HuH-7.5 (cell line): Measurements from ENCODE around the gene PNRC2.

Experiments used
- DNase-seq: peaks from one replicate; pipeline ENCODE4 v3.0.0; 2011; ENCODE audit warnings: low spot score

Gene PNRC2, protein sequence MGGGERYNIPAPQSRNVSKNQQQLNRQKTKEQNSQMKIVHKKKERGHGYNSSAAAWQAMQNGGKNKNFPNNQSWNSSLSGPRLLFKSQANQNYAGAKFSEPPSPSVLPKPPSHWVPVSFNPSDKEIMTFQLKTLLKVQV

DNA sequence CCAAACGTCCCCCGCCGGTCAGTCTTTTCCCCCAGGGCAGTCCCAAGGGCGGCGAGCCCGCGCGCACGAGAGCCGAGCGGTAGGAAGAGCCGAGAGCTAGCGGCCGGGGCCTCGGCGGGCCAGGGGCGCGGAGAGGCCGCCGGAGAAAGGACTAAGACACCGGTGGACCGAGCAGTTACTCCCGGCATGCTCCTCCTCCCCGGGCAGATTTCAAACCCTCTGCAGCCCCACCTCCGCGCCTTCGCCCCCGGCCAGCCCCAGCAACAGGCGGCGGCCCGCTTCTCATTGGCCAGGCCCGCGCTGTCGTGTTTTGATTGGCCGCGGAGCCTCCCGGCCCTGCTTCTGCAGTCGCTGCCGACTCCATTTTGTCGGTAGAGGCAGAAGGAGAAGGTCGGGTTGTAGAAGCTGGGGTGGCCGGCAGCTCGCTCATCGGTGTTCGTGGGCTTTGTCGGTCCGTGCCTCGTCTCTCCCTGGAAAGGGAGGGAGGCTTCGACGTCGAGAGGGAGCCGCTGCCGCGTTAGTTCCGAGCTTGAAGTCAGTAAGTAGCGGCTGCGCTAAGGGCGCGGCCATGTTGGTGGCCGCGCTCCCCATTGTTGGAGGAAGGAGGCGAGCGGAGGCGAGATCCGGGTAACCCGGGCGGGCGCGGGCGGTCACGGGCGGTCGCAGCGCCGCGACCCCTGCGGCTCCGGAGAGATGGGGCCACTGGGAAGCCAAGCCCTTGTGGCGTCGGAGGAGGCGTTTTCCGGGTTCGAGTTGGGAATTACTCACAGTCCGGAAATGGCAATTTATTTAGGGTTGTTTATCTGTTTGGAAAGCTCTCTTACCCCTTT lies at the start of gene PNRC2:
TSS of gene PNRC2 (plus strand) at position 368 of the 830 bp plus-strand sequence. CDS start 1,630 bp downstream, outside the sequence.
- peak; percentile 93 for DNase-seq

DNA sequence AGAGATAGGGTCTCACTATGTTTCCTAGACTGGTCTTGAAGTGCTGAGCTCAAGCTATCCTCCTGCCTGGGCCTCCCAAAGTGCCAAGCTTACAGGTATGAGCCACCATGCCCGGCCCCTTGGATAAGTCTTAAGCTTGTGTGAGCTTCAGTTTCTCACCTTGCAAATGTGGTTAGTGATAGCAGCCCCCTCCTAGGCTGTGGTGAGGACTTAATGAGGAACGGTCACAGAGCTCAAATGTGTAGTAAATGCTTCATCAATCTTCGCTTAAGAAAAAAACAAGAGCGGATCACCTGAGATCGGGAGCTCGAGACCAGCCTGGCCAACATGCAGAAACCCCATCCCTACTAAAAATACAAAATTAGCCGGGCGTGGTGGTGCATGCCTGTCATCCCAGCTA lies 49.5 kb upstream of the PNRC2 start:
- no peak for DNase-seq

DNA sequence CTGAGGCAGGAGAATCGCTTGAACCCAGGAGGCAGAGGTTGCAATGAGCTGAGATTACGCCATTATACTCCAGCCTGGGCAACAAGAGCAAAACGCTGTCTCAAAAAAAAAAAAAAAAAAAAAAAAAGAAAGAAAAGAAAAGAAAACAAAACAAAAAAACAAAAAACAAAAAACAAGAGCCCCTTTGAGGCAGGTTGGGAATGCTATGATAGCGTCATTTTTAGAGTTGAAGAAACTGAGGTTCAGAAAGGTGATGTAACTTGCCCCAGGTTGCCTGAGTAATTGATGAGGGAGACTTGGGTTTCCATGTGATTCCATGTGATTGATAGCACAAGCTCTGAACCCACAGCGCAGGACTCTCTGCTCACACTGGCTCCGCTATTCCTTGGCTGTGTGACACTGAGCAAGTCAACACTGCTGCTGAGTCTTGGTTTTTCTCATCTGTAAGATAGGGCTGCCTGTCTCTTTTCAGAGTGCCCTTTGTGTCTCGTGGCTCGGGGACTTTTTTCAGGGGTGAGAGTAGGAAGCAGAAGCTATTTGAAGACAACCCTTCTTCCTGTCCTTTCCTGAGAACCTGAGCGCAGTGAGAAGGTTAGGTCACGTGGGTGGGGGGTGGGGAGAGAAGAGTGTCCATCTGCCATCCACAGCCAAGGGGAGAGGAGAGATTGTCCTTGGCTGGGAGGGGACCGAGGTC lies 48.9 kb upstream of the PNRC2 start:
- no peak for DNase-seq

DNA sequence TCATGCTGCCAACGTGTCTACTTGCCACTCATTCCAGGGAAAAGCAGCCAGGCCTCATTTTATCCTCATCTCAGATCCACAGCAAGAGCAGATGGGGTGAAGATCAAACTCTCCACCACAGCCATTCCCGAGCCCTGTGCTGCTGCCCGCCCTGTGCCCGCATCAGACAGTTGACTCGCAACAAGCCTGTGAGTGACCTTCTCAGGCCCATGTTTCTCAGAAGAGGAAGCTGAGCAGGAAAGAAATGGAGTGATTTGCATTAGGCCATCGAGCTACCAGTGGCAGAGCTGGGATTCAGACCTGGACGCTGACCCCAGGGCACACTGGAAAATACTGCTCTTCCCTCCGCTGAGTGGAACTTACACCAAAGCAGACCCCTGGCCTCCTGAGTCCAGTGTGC lies 47.7 kb upstream of the PNRC2 start:
- DNase-seq, result no peak

DNA sequence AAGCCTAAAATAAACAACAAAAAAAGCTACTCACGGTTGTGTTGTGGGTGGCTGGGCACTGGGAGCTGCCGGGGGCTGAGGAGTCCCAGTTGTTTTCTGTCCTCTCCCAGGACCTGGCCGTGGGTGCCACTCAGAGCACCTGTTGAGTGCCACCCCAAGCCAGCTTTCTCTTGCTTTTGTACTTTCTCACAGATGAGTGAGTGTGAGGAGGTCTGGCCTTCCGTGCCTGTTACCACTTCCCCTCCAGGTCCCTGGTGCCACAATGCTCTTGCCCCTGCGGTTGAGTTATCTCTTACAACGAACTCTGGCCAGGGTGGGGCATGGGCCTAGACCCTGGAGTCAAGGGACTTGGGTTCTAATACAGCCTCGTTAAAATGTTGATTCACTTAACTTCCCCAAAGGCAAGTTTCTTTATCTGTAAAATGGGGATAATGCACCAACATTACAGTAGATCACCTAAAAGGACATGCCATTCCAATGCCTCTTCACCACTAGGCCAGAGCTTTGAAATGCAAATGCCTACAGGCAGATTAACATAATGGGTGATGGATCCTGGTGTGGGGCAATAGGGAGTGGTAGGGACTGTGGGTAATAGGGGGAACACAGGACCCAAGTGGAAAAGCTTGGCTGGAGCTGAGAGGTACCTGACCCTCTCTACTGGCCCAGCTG lies 46.3 kb upstream of the PNRC2 start, which contains the start of gene CNR2:
TSS of gene CNR2 (minus strand) at position 151 of the 669 bp plus-strand sequence. CDS start 37,745 bp downstream, outside the sequence.
- DNase-seq, result no peak

DNA sequence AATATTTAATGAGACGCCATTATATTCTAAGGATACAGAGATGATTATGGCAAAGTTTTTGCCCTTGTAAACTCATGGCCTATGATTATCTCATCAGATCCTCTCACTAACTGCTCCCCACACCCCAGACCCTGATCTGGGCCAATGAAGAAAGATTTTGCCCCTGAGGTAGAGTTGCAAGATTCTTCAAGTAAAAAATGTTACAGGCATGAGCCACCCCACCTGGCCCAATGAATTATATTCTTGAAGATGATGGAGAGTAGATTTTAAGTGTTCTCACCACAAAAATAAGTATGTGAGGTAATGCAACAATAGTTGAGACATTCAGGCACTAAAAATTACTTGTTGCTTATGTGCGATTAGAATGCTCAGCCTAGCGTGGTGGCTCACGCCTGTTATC lies 44.7 kb upstream of the PNRC2 start:
- no peak for DNase-seq

DNA sequence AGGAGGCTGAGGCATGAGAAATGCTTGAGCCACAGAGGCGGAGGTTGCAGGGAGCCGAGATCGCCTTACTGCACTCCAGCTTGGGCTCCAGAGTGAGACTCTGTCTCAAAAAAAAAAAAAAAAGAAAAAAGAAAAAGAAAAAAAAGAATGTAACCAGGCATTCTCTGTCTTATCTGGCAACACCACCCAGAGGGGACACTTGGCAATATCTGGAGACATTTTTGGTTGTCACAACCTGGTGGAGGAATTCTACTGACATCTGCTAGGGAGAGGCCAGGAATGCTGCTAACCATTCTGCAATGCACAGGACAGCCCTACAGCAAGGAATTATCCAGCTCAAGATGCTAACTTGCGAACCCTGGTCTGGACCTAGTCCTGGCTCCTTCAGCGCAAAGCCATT lies 44.2 kb upstream of the PNRC2 start:
- DNase-seq, result no peak

DNA sequence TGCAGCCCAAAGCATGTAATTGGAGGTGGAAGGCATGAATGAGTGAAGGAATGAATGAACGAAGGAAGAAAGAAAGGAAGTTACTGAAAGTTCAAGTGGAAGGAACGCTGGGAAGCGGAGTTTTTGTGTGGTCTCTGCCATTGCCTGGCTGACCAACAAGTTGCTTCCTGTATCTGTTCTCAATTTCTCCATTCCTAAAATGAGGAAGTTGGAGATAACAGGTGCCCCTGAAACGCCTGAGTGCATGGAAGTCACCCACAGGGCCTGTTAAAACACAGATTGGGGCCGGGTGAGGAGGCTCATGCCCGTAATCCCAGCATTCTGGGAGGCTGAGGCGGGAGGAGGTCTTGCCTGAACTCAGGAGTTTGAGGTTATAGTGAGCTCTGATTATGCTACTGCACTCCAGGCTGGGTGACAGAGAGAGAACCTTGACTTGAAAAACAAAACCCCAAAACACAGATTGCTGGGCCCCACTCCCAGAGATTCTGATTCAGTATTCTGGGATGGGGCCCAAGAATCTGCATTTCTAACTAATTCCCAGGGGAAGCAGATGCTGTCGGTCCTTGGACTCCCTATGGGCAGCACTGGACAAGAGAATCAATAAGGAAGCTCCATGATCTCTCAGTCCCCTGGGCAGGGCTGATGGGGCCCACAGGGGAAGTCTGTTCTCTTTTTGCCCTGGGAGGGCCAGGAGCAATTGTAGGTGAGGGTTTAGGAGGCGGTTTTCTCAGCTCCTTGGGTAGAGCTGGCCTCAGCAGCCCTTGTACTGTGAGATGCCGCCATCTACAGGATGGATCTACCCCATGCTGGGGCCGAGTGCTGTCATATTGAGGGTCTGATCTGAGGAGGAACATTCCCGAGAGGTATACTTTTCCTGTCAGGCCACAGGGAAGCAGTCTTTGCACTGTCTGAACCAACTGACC lies 43.2 kb upstream of the PNRC2 start:
- DNase-seq, result peak; percentile 75

DNA sequence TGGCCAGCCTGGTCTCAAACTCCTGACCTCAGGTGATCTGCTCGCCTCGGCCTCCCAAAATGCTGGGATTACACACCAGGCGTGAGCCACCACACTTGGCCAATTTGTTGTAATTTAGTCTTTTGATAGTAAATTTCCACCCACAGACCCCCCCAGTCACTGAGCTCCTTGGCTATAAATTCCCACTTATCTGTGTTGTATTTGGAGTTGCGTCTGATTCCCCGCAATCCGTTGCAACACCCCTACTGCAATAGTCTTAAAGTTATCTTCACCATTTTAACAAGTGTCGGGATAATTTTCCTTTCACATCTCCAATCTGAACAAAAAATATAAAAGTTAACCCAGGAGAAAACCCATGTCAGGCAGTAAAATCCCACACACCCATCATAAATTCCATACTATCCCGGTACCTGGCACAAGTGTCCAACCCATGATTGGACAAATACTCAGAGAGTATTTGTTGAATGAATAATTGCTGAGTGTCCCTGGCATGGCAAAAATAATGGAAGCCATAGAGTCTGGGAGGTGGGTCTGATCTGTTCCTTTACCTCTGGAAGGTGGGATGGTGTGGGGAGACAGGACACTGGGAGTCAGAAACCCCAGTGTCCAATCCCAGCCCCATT lies 37.2 kb upstream of the PNRC2 start:
- DNase-seq, result no peak

DNA sequence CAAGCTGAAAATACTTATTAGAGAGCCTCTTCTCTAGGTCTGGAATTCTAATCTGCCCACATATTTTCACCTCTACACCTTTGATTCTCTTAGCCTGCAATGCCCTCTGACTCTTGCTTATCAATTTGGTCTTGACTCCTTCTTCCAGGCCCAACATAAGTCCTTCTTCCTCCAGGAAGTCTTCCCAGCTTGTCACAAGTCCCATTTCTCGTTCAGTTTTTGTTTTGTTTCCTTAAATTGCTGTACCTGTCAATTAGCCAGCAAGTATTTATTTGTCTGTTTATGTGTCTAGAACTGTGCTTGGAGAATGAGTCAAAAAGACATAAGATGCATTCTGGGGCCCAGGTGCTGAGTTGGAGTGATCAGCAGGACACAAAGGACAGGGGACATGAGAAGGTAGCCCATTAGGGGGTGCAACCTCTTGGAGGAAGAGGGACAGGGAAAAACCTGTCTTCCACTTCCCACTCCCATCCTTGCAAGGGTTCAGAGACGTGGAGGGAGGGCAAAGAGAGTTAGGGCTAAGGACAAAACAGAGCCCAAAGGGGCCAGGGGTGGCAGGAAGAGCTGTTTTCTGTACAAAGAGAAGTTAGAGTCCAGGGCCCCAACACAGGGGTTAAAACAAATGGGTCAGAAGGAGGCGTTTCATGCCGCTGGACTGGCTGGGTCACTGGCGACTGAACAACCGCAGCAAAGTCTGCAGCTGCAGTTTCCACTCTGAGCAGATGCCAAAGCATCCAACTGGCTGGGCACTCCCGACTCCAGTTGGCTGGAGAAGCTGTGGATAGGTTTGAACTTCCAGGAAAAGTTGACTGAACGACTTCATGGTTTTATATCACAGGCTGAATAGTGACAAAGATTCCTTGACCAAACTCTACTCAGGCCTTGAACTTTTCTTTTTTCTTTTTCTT lies 35.8 kb upstream of the PNRC2 start:
- DNase-seq, result no peak

DNA sequence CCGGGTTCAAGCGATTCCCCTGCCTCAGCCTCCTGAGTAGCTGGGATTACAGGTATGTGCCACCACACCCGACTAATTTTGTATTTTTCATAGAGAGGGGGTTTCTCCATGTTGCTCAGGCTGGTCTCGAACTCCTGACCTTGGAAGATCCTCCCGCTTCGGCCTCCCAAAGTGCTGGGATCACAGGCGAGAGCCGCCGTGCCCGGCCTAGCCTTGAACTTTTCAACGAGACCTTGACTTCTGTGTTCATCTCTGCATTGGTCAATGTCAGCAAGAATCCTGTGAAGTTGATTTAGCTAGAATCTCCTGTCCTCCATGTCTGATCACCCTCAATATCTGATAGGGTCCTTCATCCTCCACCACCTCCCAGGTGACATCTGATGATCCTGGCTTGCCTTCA lies 35.0 kb upstream of the PNRC2 start:
- DNase-seq, result no peak

DNA sequence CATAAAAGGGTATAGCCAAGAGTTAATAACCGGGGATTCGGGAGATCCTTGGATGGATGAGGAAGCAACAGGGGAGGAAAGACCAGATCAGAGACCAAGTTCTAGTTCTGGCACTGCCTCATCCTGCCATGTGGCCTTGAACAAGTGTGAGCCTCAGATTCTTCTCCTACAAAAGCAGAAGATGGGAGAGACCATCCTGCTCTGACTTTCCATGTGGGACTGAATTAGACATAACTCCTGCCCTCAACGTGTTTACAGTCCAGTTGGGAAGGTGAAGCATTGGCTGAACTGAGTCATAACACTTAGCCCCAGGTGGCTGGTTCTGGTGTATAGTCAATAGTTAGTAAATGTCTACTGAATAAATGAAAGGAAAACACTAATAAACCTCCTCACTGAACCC lies 34.3 kb upstream of the PNRC2 start:
- no peak for DNase-seq

DNA sequence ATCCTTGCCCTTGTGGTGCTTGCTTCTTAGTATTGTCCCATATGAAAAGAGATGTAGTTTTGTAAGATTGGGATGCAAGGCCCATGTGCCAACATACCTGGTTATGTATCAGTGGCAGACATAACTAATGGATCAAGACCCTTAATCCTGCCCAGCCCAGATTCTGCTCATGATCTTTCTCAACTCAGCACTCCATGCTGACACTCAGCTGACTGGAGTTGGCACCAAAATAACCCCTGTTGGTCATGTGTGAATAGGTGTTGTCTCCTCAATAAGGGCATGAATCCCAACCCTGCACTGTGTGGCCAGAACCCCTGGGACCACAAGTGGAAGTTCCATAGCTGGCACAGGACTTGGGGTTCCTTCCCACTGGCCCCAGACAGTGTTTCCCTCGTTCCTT lies 32.5 kb upstream of the PNRC2 start:
- DNase-seq, result no peak

DNA sequence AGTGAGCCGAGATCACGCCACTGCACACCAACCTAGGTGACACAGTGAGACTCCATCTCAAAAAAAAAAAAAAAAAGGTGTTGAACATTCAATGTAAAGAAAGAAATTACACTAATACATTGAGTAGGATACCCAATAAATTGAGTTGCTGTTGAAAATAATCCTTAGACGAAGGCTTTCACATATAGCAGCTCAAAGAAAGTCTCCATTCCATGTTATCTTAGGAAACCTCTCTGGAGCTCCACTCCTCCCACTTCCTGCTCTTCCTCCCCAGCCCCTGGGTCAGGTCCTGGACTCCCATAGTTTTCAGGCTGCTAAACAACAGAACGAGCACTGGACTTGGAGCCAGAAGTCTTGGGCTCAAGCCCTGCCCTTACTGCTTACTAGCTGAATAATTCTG lies 30.8 kb upstream of the PNRC2 start:
- DNase-seq, result no peak

DNA sequence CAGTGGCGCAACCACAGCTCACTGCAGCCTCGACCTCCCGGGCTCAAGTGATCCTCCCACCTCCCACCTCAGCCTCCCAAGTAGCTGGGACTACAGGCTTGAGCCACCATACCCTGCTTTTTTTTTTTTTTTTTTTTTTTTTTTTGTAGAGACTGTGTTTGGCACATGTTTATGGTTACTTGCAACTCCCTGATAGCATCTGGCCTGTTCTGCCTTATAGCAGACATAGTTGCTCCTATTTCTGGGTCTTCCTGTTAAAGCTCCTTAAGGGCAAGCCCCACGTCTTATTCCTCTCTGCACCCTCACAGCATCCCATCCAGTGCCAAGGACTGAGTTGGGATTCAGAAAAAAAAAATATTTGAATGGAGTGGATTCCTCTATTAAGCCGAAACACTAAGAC lies 29.4 kb upstream of the PNRC2 start:
- DNase-seq, result no peak

DNA sequence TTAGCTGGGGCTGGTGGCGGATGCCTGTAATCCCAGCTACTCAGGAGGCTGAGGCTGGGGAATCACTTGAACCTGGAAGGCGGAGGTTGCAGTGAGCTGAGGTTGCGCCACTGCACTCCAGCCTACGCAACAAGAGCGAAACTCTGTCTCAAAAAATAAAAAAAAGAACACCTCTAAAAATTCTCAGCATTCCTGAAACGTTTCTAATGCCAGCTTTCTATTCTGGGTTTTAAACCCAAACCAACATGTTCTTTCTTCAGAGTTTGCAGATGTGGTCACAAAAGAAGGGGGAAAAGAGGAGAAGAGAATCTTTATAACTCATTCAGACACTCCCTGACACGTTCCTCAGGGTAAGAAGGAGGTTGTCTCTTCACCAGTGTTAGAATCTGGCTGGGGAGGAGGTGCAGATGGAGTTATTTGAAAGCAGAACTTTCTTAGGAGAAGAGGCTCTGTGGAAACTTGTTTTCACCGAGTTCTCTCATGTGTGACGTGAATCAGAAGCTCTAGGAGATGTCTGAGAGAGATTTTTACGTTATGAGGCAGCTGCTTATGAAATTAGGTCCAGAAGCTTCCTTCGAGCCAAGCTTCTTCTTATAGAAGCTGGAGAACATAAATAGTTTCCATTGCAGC lies 28.7 kb upstream of the PNRC2 start:
- no peak for DNase-seq

DNA sequence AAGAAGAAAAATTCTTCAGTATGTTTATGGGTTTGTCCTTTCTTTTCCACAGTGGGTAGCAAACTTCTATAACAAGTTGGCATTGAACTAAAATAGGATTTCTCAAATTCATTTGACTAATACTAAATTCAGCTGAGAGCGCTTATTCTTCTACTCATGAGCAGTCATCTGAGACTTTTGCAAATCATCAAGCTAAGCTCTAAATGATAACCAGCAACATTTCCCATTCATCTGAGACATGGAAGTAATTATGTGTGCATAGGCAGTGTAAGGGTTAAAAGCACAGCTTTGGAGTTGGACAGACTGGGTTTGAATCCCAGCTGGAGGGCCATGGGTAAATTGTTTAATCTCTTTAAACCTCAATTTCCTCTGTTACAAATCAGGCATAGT lies 28.1 kb upstream of the PNRC2 start:
- DNase-seq, result no peak

DNA sequence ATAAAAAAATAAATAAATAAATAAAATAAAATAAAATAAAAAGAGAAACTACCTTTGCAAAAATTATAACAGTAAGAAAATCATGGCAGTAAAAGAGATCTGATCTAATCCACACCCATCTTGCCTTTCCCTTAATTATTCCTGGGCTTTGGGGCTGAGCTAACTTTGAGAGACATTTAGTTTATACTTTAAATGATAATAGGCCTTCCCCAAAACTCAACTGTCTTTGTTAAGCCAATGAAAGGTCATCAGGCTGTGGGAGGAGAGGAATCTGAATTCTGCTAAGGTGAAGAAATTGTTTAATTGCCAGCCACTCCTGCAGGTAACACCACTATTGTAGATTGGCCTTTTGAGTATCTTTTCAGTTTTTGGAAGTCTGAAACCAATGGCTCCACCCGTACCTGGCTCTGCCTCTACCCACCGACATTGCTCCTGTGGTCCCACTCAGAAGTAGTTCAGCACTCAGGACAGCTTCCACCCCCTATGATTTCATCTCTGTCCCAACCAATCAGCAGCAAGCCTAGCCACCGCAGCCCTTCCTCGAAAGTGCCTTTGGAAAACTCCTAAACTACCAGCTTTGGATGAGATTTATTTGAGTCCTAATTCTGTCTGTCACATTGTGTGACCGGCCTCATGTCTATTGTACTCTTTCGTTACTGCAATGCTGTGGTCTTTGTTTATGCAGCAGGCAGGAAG lies 23.0 kb upstream of the PNRC2 start:
- no peak for DNase-seq

DNA sequence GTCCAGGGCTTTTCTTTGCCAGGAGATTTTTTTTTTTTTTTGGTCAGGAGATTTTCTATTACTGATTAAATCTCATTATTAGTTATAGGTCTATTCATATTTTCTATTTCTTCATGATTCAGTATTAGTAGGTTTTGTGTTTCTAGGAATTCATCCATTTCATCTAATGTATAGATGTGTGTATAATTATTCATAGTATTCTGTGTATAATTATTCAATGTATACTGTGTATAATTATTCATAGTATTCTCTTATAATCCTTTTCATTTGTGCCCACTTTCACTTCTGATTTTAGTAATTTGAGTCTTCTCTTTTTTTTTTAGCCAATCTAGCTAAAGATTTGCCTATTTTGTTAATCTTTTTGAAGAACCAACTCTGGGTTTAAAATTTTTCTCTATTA lies 12.3 kb upstream of the PNRC2 start:
- DNase-seq, result no peak
